Panc1 (cell line): Measurements from ENCODE around the gene FOS. TPM values are rescaled to one million over a fixed set of nuclear protein-coding genes. Genes with fewer than 3 reads are reported as not detected.
"Not testable (repeated sequence)": the region's sequence is repeated elsewhere in the genome, so short reads cannot be mapped to it uniquely, and the experiment has no call there.

ENCODE experiments used
- ATAC-seq: fragments of 200-7000 bp; cut with Tn5 transposase; 2 replicates; pipeline ENCODE4 v1.9.1; 2020; ENCODE audit warnings: mild to moderate bottlenecking, moderate library complexity
- BruUV-seq: library from RNA; stranded (reverse); fragments of 400-500 nt; replicated peaks from 2 replicates; lab custom pipeline; 2021; lab: Mats Ljungman, UMichigan
- CTCF ChIA-PET: fragments of 300-600 bp; sonication (Branson Sonifier 250); formaldehyde crosslinking; loops from one replicate; lab custom pipeline; 2022; ENCODE audit warnings: antibody characterized with exemption; lab: Charles Lee
- POLR2A ChIA-PET: fragments of 300-600 bp; sonication (Branson Sonifier 250); formaldehyde crosslinking; loops from one replicate; lab custom pipeline; 2022; ENCODE audit warnings: antibody characterized with exemption; lab: Charles Lee
- DNase-seq: peaks from one replicate; pipeline ENCODE4 v3.0.0-alpha.2; 2010; ENCODE audit warnings: low read depth, low spot score
- H3K27ac ChIP-seq: 2 replicates; pipeline ENCODE4 v1.5.1; 2011; ENCODE audit warnings: mild to moderate bottlenecking, low read length, inconsistent platforms
- H3K27me3 ChIP-seq: fragments of 200-500 bp; sonication (Bioruptor generic); 2 replicates; pipeline ENCODE4 v1.6.0; 2014; ENCODE audit warnings: low read length, inconsistent platforms; ENCODE audit not compliant: control insufficient read depth, insufficient read depth
- H3K36me3 ChIP-seq: fragments of 200-500 bp; sonication (Bioruptor generic); 2 replicates; pipeline ENCODE4 v1.5.1; 2014; ENCODE audit warnings: inconsistent platforms, mild to moderate bottlenecking, low read length, moderate library complexity; ENCODE audit not compliant: control insufficient read depth, insufficient read depth
- H3K4me1 ChIP-seq: 2 replicates; pipeline ENCODE4 v1.5.1; 2011; ENCODE audit warnings: inconsistent platforms, mild to moderate bottlenecking, low read length, moderate library complexity; ENCODE audit not compliant: control insufficient read depth, insufficient read depth
- H3K4me3 ChIP-seq, 2 experiments: 2 replicates each; pipeline ENCODE4 v1.5.1; 2011 to 2012; ENCODE audit warnings: low read depth in 2 of 2, low read length in 2 of 2, mild to moderate bottlenecking in 2 of 2, inconsistent platforms in 1 of 2, moderate library complexity in 1 of 2
- H3K9me3 ChIP-seq: fragments of 200-500 bp; sonication (Bioruptor generic); 2 replicates; pipeline ENCODE4 v1.5.1; 2014; ENCODE audit warnings: low read depth, mild to moderate bottlenecking, inconsistent platforms, low read length, moderate library complexity; ENCODE audit not compliant: control insufficient read depth, insufficient read depth
- CTCF ChIP-seq: fragments of 450-650 bp; IDR thresholded peaks from 2 replicates; pipeline ENCODE4 v1.5.1; 2017; ENCODE audit warnings: mild to moderate bottlenecking
- POLR2AphosphoS5 ChIP-seq: IDR thresholded peaks from 2 replicates; pipeline ENCODE4 v1.6.1; 2012; ENCODE audit warnings: mild to moderate bottlenecking, low read depth, low read length, moderate library complexity
- REST ChIP-seq, 2 experiments: IDR thresholded peaks; 2 replicates each; pipeline ENCODE4 v1.6.1; 2011 to 2012; ENCODE audit warnings: low read depth in 2 of 2, control low read depth in 1 of 2, low read length in 1 of 2, mild to moderate bottlenecking in 1 of 2, moderate library complexity in 1 of 2; ENCODE audit not compliant: insufficient read depth in 1 of 2
- SIN3A ChIP-seq: IDR thresholded peaks from 2 replicates; pipeline ENCODE4 v1.6.1; 2012; ENCODE audit warnings: low read depth, mild to moderate bottlenecking, low read length, moderate library complexity, borderline replicate concordance; ENCODE audit not compliant: insufficient read depth
- TCF7L2 ChIP-seq: IDR thresholded peaks from 2 replicates; pipeline ENCODE4 v1.6.1; 2011; ENCODE audit warnings: mild to moderate bottlenecking, low read depth, low read length, inconsistent platforms
- in situ Hi-C: cut with HindIII; loops from 2 replicates; pipeline ENCODE4 v1.10.0; 2016; ENCODE audit warnings: low sequenced_read_pairs, low pct_unique_long_range_greater_than_20kb
- intact Hi-C: fragments of 100-400 bp; cut with micrococcal nuclease; formaldehyde crosslinking; loops from one replicate; pipeline ENCODE4 v1.10.0; 2022; ENCODE audit not compliant: unreplicated experiment
- total RNA-seq: library from RNA; stranded (reverse); gene quantifications from one replicate; pipeline ENCODE4 v1.2.1, GENCODE V29; 2021; ENCODE audit not compliant: unreplicated experiment

FOS gene
- total RNA-seq, 1 experiment from 2014 or later: 26.8 TPM

GRCh38 chr14:75282170-75282554 lies 3.5 kb downstream of the FOS start:
- DNase-seq (no peak), ATAC-seq (no peak)
- H3K4me1 ChIP-seq: no peaks in the 10 kb centered on the region
- BruUV-seq: no TSS peak
- no peak overlapping the region for H3K27ac ChIP-seq
- CTCF ChIA-PET: interaction anchor here (0.6 kb wide), 1 partner anchor 1050 kb away, joined by 3 read pairs; no protein-coding TSS in a partner anchor
- no peak overlapping the region for H3K4me3 ChIP-seq
- no peaks in the 10 kb centered on the region for H3K9me3 ChIP-seq
- TF ChIP-seq REST (IDR thresholded peaks at IDR 0.05; ENCODE audit: insufficient read depth in 1 of 2, low read depth in 2 of 2, low read length in 1 of 2): no peak
- no peak for TF ChIP-seq SIN3A
- no peak for TF ChIP-seq POLR2AphosphoS5
- TF ChIP-seq CTCF: no peak
- TF ChIP-seq TCF7L2: no peak
- intact Hi-C loops (no loop called here), in situ Hi-C loops (no loop called here)
- H3K27me3 ChIP-seq: no peaks in the 10 kb centered on the region
- POLR2A ChIA-PET: interaction anchor here (0.7 to 1.4 kb wide), 2 partner anchors 10 to 12 kb away, joined by 3 to 4 read pairs; no protein-coding TSS in a partner anchor
- H3K36me3 ChIP-seq: peaks cover 6% of the 10 kb centered on the region; the same call in 1 of the 2 replicates

GRCh38 chr14:75282555-75283161 lies 4.0 kb downstream of the FOS start:
- in situ Hi-C loops, H3K27ac ChIP-seq, DNase-seq, CTCF ChIA-PET, H3K4me3 ChIP-seq, ATAC-seq, H3K36me3 ChIP-seq, H3K27me3 ChIP-seq, H3K9me3 ChIP-seq, BruUV-seq, H3K4me1 ChIP-seq, intact Hi-C loops: not testable (repeated sequence)
- POLR2A ChIA-PET: interaction anchor here (0.7 kb wide), 1 partner anchor 11 kb away, joined by 4 read pairs; no protein-coding TSS in a partner anchor

- Histone ChIP-seq H3K27ac (no peak overlapping the region), H3K27me3 (no peaks in the 10 kb centered on the region), H3K9me3 (no peaks in the 10 kb centered on the region), H3K4me3 (no peak overlapping the region), H3K36me3 (peaks cover 6% of the 10 kb centered on the region; the same call in 1 of the 2 replicates), H3K4me1 (no peaks in the 10 kb centered on the region)
- in situ Hi-C loops (no loop called here), intact Hi-C loops (no loop called here)
- no peak for DNase-seq
- TF ChIP-seq SIN3A (no peak), REST (IDR thresholded peaks at IDR 0.05; ENCODE audit: insufficient read depth in 1 of 2, low read depth in 2 of 2, low read length in 1 of 2) (no peak), TCF7L2 (no peak), CTCF (no peak), POLR2AphosphoS5 (no peak)
- CTCF ChIA-PET: no interaction called here
- no TSS peak for BruUV-seq
- no peak for ATAC-seq
- POLR2A ChIA-PET: interaction anchor here (0.6 kb wide), 1 partner anchor 155 kb away, joined by 3 read pairs; no protein-coding TSS in a partner anchor
Observed at GRCh38 chr14:75283162-75283832, 4.7 kb downstream of the FOS start.
